AG09319 (cell line): ENCODE data around the gene MPC2.
"Not testable (repeated sequence)": the region's sequence is repeated elsewhere in the genome, so short reads cannot be mapped to it uniquely, and the experiment has no call there.

ENCODE experiments used
- DNase-seq: peaks from one replicate; pipeline ENCODE4 v3.0.0-alpha.2; 2010; ENCODE audit warnings: low read depth; ENCODE audit errors: extremely low read depth
- CTCF ChIP-seq: IDR thresholded peaks from 2 replicates; pipeline ENCODE4 v1.5.1; 2011; ENCODE audit warnings: low read depth, mild to moderate bottlenecking, inconsistent platforms, low read length, moderate library complexity

The MPC2 gene

GRCh38 chr1:167876597-167877175 is 60.2 kb downstream of the MPC2 start:
- TF ChIP-seq CTCF, result no peak
- DNase-seq, result no peak

- no peak for TF ChIP-seq CTCF
- DNase-seq, result peak; percentile 10
Measured at GRCh38 chr1:167871331-167871730, 65.5 kb downstream of the MPC2 start.

GRCh38 chr1:167869157-167870001 is 67.5 kb downstream of the MPC2 start:
- DNase-seq, result not testable (repeated sequence)

- DNase-seq, result not testable (repeated sequence)
Measured at GRCh38 chr1:167866739-167867414, 70.0 kb downstream of the MPC2 start.
